A673 (cell line): Measurements from ENCODE around the gene ERAL1. TPM values are rescaled to one million over a fixed set of nuclear protein-coding genes. Genes with fewer than 3 reads are reported as not detected.
"Not testable (repeated sequence)": the region's sequence is repeated elsewhere in the genome, so short reads cannot be mapped to it uniquely, and the experiment has no call there.

ENCODE experiments used
- BruUV-seq: library from RNA; stranded (reverse); fragments of 400-500 nt; replicated peaks from 2 replicates; lab custom pipeline; 2021; lab: Mats Ljungman, UMichigan
- CTCF ChIA-PET: fragments of 300-600 bp; sonication (Branson Sonifier 250); formaldehyde crosslinking; loops from one replicate; lab custom pipeline; 2022; ENCODE audit warnings: antibody characterized with exemption; lab: Charles Lee
- POLR2A ChIA-PET: fragments of 300-600 bp; sonication (Branson Sonifier 250); formaldehyde crosslinking; loops from one replicate; lab custom pipeline; 2022; ENCODE audit warnings: antibody characterized with exemption; ENCODE audit not compliant: low non-redundant PET; lab: Charles Lee
- DNase-seq: peaks from one replicate; pipeline ENCODE4 v3.0.0-alpha.2; 2015; ENCODE audit warnings: low spot score
- H3K27ac ChIP-seq: fragments of 200-600 bp; sonication (generic); 2 replicates; pipeline ENCODE4 v1.5.1; 2016; ENCODE audit warnings: mixed run types, low read depth, mild to moderate bottlenecking, mixed read lengths, antibody characterized with exemption, low read length; ENCODE audit not compliant: poor library complexity, severe bottlenecking
- H3K27me3 ChIP-seq: fragments of 200-600 bp; sonication (generic); replicated peaks from 2 replicates; pipeline ENCODE4 v1.6.1; 2017; ENCODE audit warnings: mixed run types, low read depth, mild to moderate bottlenecking, mixed read lengths, antibody characterized with exemption, low read length; ENCODE audit not compliant: insufficient read depth, poor library complexity
- H3K36me3 ChIP-seq: fragments of 200-600 bp; sonication (generic); 2 replicates; pipeline ENCODE4 v1.6.1; 2016; ENCODE audit warnings: mixed run types, mild to moderate bottlenecking, mixed read lengths, antibody characterized with exemption, low read length; ENCODE audit not compliant: insufficient read depth, poor library complexity, severe bottlenecking
- H3K4me1 ChIP-seq: fragments of 200-600 bp; sonication (generic); 2 replicates; pipeline ENCODE4 v1.6.1; 2017; ENCODE audit warnings: mixed run types, mild to moderate bottlenecking, mixed read lengths, antibody characterized with exemption, low read length; ENCODE audit not compliant: insufficient read depth, poor library complexity, severe bottlenecking
- H3K4me3 ChIP-seq: fragments of 200-600 bp; sonication (generic); 2 replicates; pipeline ENCODE4 v1.5.1; 2016; ENCODE audit warnings: low read depth, mixed run types, mild to moderate bottlenecking, mixed read lengths, low read length; ENCODE audit not compliant: poor library complexity, severe bottlenecking
- H3K9me3 ChIP-seq: fragments of 200-600 bp; sonication (generic); 2 replicates; pipeline ENCODE4 v1.6.1; 2016; ENCODE audit warnings: mixed run types, low read depth, mild to moderate bottlenecking, mixed read lengths, antibody characterized with exemption, low read length; ENCODE audit not compliant: poor library complexity, severe bottlenecking
- CTCF ChIP-seq: fragments of 300-800, 200-600 bp; sonication (generic); conservative IDR thresholded peaks from 2 replicates; pipeline ENCODE4 v1.5.1; 2017; ENCODE audit warnings: low read depth, mild to moderate bottlenecking, antibody characterized with exemption, low read length, moderate library complexity, mixed read lengths
- EZH2 ChIP-seq: fragments of 200-600 bp; sonication (generic); IDR thresholded peaks from 2 replicates; pipeline ENCODE4 v1.6.1; 2017; ENCODE audit warnings: borderline replicate concordance, low read depth, mild to moderate bottlenecking, mixed read lengths, antibody characterized with exemption, low read length; ENCODE audit not compliant: poor library complexity, severe bottlenecking
- intact Hi-C: fragments of 100-400 bp; cut with micrococcal nuclease; formaldehyde crosslinking; loops from one replicate; pipeline ENCODE4 v1.10.0; 2022; ENCODE audit not compliant: unreplicated experiment
- total RNA-seq: library from RNA; stranded (reverse); gene quantifications from 2 replicates; pipeline ENCODE4 v1.2.3, GENCODE V29; 2021

ERAL1 gene
- total RNA-seq, 1 experiment from 2014 or later = 80.5 TPM

- Histone ChIP-seq H3K9me3 (no peaks in the 10 kb centered on the region), H3K27me3 (no peaks in the 10 kb centered on the region), H3K27ac (no peak overlapping the region), H3K4me1 (no peaks in the 10 kb centered on the region), H3K4me3 (no peak overlapping the region), H3K36me3 (peaks cover under 1% of the 10 kb centered on the region)
- POLR2A ChIA-PET = interaction anchor here (0.6 kb wide), 1 partner anchor 18 kb away, joined by 11 read pairs; no protein-coding TSS in a partner anchor
- DNase-seq = no peak
- CTCF ChIA-PET = interaction anchor here (0.7 kb wide), 1 partner anchor 73 kb away, joined by 3 read pairs; no protein-coding TSS in a partner anchor
- no TSS peak for BruUV-seq
- TF ChIP-seq EZH2 (no peak), CTCF (no peak)
- intact Hi-C loops = no loop called here
Measured at GRCh38 chr17:28874750-28875149, 19.9 kb downstream of the ERAL1 start.

- H3K4me1 ChIP-seq = no peaks in the 10 kb centered on the region
- TF ChIP-seq CTCF = no peak
- no peaks in the 10 kb centered on the region for H3K27me3 ChIP-seq
- no peaks in the 10 kb centered on the region for H3K9me3 ChIP-seq
- H3K27ac ChIP-seq = no peak overlapping the region
- no peak overlapping the region for H3K4me3 ChIP-seq
- BruUV-seq = no TSS peak
- peaks cover 11% of the 10 kb centered on the region for H3K36me3 ChIP-seq
- ChIA-PET CTCF (interaction anchor here (1.0 kb wide), 1 partner anchor 112 kb away, joined by 3 read pairs; no protein-coding TSS in a partner anchor), POLR2A (no interaction called here)
- no peak for DNase-seq
- intact Hi-C loops = no loop called here
Measured at GRCh38 chr17:28875848-28876550, 21.2 kb downstream of the ERAL1 start.

GRCh38 chr17:28877150-28877711 lies 22.4 kb downstream of the ERAL1 start:
- POLR2A ChIA-PET, H3K9me3 ChIP-seq, H3K27ac ChIP-seq, H3K27me3 ChIP-seq, BruUV-seq, H3K4me3 ChIP-seq, intact Hi-C loops, H3K4me1 ChIP-seq, DNase-seq: not testable (repeated sequence)
- CTCF ChIA-PET = interaction anchor here (1.0 kb wide), 1 partner anchor 114 kb away, joined by 3 read pairs; no protein-coding TSS in a partner anchor
- H3K36me3 ChIP-seq = peaks cover 24% of the 10 kb centered on the region
